ENCODE measurements around the gene AKT1. TPM values are rescaled to one million over a fixed set of nuclear protein-coding genes. Genes with fewer than 3 reads are reported as not detected.

The AKT1 gene
- total and polyA plus RNA-seq, 2 of the 13 experiments (the other 11 are each of a cell fraction or from before 2014, with no cell fraction given), result 96.2 to 116 TPM

GRCh38 chr14:104749111-104749649 lies 46.4 kb downstream of the AKT1 start (continued):
- TF ChIP-seq ZNF503 (CRISPR knock-in tag; IDR thresholded peaks at IDR 0.05) (no peak), HNF4A (CRISPR knock-in tag; IDR thresholded peaks at IDR 0.05) (peak; percentile 89), ZSCAN29 (CRISPR knock-in tag; conservative IDR thresholded peaks at IDR 0.05) (peak; percentile 55; the same call in 1 of the 2 replicates), RBM39 (IDR thresholded peaks at IDR 0.05; ENCODE audit: low read depth, low read length, poor library complexity, severe bottlenecking) (no peak), HNF4G (IDR thresholded peaks at IDR 0.05; ENCODE audit: borderline replicate concordance, low read depth, low read length) (peak; percentile 73), HNF4G (CRISPR knock-in tag; IDR thresholded peaks at IDR 0.05; ENCODE audit: borderline replicate concordance, low read depth) (peak; percentile 81; the same call in 1 of the 2 replicates), ZNF782 (CRISPR knock-in tag; IDR thresholded peaks at IDR 0.05; ENCODE audit: borderline replicate concordance) (no peak), ZNF430 (CRISPR knock-in tag; IDR thresholded peaks at IDR 0.05) (peak; percentile 74), ZNF263 (CRISPR knock-in tag; IDR thresholded peaks at IDR 0.05) (peak; percentile 42; the same call in 1 of the 2 replicates), HNRNPUL1 (IDR thresholded peaks at IDR 0.05; ENCODE audit: low read depth, low read length) (no peak), SIN3A (IDR thresholded peaks at IDR 0.05; ENCODE audit: borderline replicate concordance, low read depth, low read length) (no peak), SOX5 (CRISPR knock-in tag; IDR thresholded peaks at IDR 0.05; ENCODE audit: borderline replicate concordance) (peak; percentile 62; the same call in 1 of the 2 replicates), ZNF205 (CRISPR knock-in tag; IDR thresholded peaks at IDR 0.05) (0 out of 2 replicates have a peak, but pooled peaks have one; percentile 71), SMAD3 (CRISPR knock-in tag; IDR thresholded peaks at IDR 0.05) (0 out of 2 replicates have a peak, but pooled peaks have one; percentile 42), ZNF407 (CRISPR knock-in tag; IDR thresholded peaks at IDR 0.05; ENCODE audit: not compliant biosample characterization) (no peak), FLYWCH1 (CRISPR knock-in tag; IDR thresholded peaks at IDR 0.05) (no peak), MAFF (IDR thresholded peaks at IDR 0.05; ENCODE audit: low read depth, low read length) (peak; percentile 7; the same call in 1 of the 2 replicates), FOSL2 (CRISPR knock-in tag; IDR thresholded peaks at IDR 0.05) (peak; percentile 85), ZNF207 (IDR thresholded peaks at IDR 0.05; ENCODE audit: borderline replicate concordance) (no peak), MAZ (IDR thresholded peaks at IDR 0.05; ENCODE audit: borderline replicate concordance, low read depth, low read length) (peak; percentile 67; the same call in 1 of the 2 replicates), MAZ (CRISPR knock-in tag; IDR thresholded peaks at IDR 0.05; ENCODE audit: low read depth) (peak; percentile 56)
